Fibroblast of lung (primary cell): ENCODE measurements around the gene AOC1. TPM values are rescaled to one million over a fixed set of nuclear protein-coding genes. Genes with fewer than 3 reads are reported as not detected.

Source experiments
- DNase-seq, 2 donors: peaks; one replicate each; pipeline versions ENCODE4 v3.0.0 to v3.0.0-alpha.2; 2010; ENCODE audit warnings: low read depth in 2 of 2
- H2AFZ ChIP-seq: 2 replicates; pipeline ENCODE4 v1.5.1; 2012; ENCODE audit warnings: low read length, control low read depth, inconsistent platforms
- H3K27ac ChIP-seq: 2 replicates; pipeline ENCODE4 v1.5.1; 2011; ENCODE audit warnings: low read length, control low read depth; ENCODE audit not compliant: insufficient read depth
- H3K27me3 ChIP-seq: 2 replicates; pipeline ENCODE4 v1.5.1; 2011; ENCODE audit warnings: mild to moderate bottlenecking, low read length; ENCODE audit not compliant: control insufficient read depth, insufficient read depth
- H3K36me3 ChIP-seq: 2 replicates; pipeline ENCODE4 v1.5.1; 2011; ENCODE audit warnings: low read length; ENCODE audit not compliant: control insufficient read depth, insufficient read depth
- H3K4me1 ChIP-seq: 2 replicates; pipeline ENCODE4 v1.5.1; 2011; ENCODE audit warnings: low read length; ENCODE audit not compliant: control insufficient read depth, insufficient read depth; ENCODE audit errors: extremely low read depth
- H3K4me2 ChIP-seq: 2 replicates; pipeline ENCODE4 v1.5.1; 2011; ENCODE audit warnings: low read length, control low read depth; ENCODE audit not compliant: insufficient read depth; ENCODE audit errors: extremely low read depth
- H3K4me3 ChIP-seq, 4 experiments: fragments of 200-600 bp in 1 of 4; sonication (generic) in 1 of 4; replicated peaks in 1 of 4; 2 replicates each; pipeline ENCODE4 v1.5.1; 2011 to 2016; ENCODE audit warnings: low read length in 4 of 4, low read depth in 3 of 4, mild to moderate bottlenecking in 3 of 4, control low read depth in 2 of 4, inconsistent platforms in 1 of 4, mixed read lengths in 1 of 4; ENCODE audit not compliant: insufficient read depth in 1 of 4; ENCODE audit errors: control extremely low read depth in 1 of 4
- H3K79me2 ChIP-seq: 2 replicates; pipeline ENCODE4 v1.5.1; 2012; ENCODE audit warnings: mild to moderate bottlenecking, low read length, inconsistent platforms; ENCODE audit not compliant: control insufficient read depth, insufficient read depth
- H3K9ac ChIP-seq: 2 replicates; pipeline ENCODE4 v1.5.1; 2011; ENCODE audit warnings: mild to moderate bottlenecking, low read length, control low read depth; ENCODE audit not compliant: insufficient read depth
- H3K9me3 ChIP-seq: 2 replicates; pipeline ENCODE4 v1.5.1; 2012; ENCODE audit warnings: low read depth, low read length; ENCODE audit not compliant: control insufficient read depth, insufficient read depth
- H4K20me1 ChIP-seq: 2 replicates; pipeline ENCODE4 v1.5.1; 2011; ENCODE audit warnings: low read length; ENCODE audit not compliant: control insufficient read depth, insufficient read depth; ENCODE audit errors: extremely low read depth
- CTCF ChIP-seq, 2 donors: IDR thresholded peaks in 1 of 2; conservative IDR thresholded peaks in 1 of 2; 1 replicate in 1 of 2; 2 replicates in 1 of 2; pipeline ENCODE4 v1.5.1; 2011 to 2012; ENCODE audit warnings: low read length in 2 of 2, control low read depth in 1 of 2, inconsistent platforms in 1 of 2, low read depth in 1 of 2, mild to moderate bottlenecking in 1 of 2
- EZH2 ChIP-seq: IDR thresholded peaks from 2 replicates; pipeline ENCODE4 v1.5.1; 2012; ENCODE audit warnings: low read length, control low read depth, mild to moderate bottlenecking; ENCODE audit errors: missing control alignments
- polyA plus RNA-seq, 2 donors: library from polyadenylated mRNA; depleted of rRNA in 1 of 2; stranded (reverse) in 1 of 2; unstranded in 1 of 2; fragments of >200 nt; gene quantifications; 2 replicates each; pipeline ENCODE4 v1.2.1, GENCODE V29; 2011 to 2012; ENCODE audit warnings: missing spikeins in 1 of 2
- total RNA-seq: library from RNA; depleted of rRNA; stranded (reverse); fragments of >200 nt; gene quantifications from 2 replicates; pipeline ENCODE4 v1.2.1, GENCODE V29; 2014

Gene AOC1
- total and polyA plus RNA-seq, 2 donors (not counting 1 experiment from before 2014, with no cell fraction given) = not detected

- H3K27ac ChIP-seq = no peak overlapping the region
- no peak overlapping the region for H3K9ac ChIP-seq
- no peak for DNase-seq
- H3K4me3 ChIP-seq = no peak overlapping the region
- TF ChIP-seq EZH2 (no peak), CTCF (conservative IDR thresholded peaks at IDR 0.05 in 1 of 2, IDR thresholded peaks at IDR 0.05 in 1 of 2; ENCODE audit: low read depth in 1 of 2, low read length in 2 of 2) (no peak)
- no peaks in the 10 kb centered on the region for H3K36me3 ChIP-seq
- no peaks in the 10 kb centered on the region for H3K4me1 ChIP-seq
- no peaks in the 10 kb centered on the region for H3K9me3 ChIP-seq
- no peaks in the 10 kb centered on the region for H4K20me1 ChIP-seq
- no peak overlapping the region for H3K4me2 ChIP-seq
- no peak overlapping the region for H2AFZ ChIP-seq
- no peaks in the 10 kb centered on the region for H3K27me3 ChIP-seq
- no peaks in the 10 kb centered on the region for H3K79me2 ChIP-seq
These were observed 4.8 kb upstream of the AOC1 start for GRCh38 chr7:150847536-150847935.

- Histone ChIP-seq H3K27me3 (no peaks in the 10 kb centered on the region), H3K4me3 (no peak overlapping the region), H2AFZ (no peak overlapping the region), H4K20me1 (no peaks in the 10 kb centered on the region), H3K9ac (no peak overlapping the region), H3K9me3 (no peaks in the 10 kb centered on the region), H3K79me2 (no peaks in the 10 kb centered on the region), H3K36me3 (no peaks in the 10 kb centered on the region), H3K4me1 (no peaks in the 10 kb centered on the region), H3K27ac (no peak overlapping the region), H3K4me2 (no peak overlapping the region)
- DNase-seq = no peak
- no peak for TF ChIP-seq EZH2
- no peak for TF ChIP-seq CTCF (conservative IDR thresholded peaks at IDR 0.05 in 1 of 2, IDR thresholded peaks at IDR 0.05 in 1 of 2; ENCODE audit: low read depth in 1 of 2, low read length in 2 of 2)
These were observed 4.2 kb upstream of the AOC1 start for GRCh38 chr7:150848111-150848510.

GRCh38 chr7:150848561-150849115 lies 3.7 kb upstream of the AOC1 start:
- Histone ChIP-seq H3K27ac (no peak overlapping the region), H4K20me1 (no peaks in the 10 kb centered on the region), H3K9ac (no peak overlapping the region), H3K79me2 (no peaks in the 10 kb centered on the region), H3K27me3 (no peaks in the 10 kb centered on the region), H3K4me1 (no peaks in the 10 kb centered on the region), H3K36me3 (no peaks in the 10 kb centered on the region), H3K4me3 (no peak overlapping the region), H3K9me3 (no peaks in the 10 kb centered on the region), H3K4me2 (no peak overlapping the region), H2AFZ (no peak overlapping the region)
- no peak for DNase-seq
- TF ChIP-seq CTCF (conservative IDR thresholded peaks at IDR 0.05 in 1 of 2, IDR thresholded peaks at IDR 0.05 in 1 of 2; ENCODE audit: low read depth in 1 of 2, low read length in 2 of 2) (no peak), EZH2 (no peak)
